ENCODE data around the gene KNDC1.

Gene KNDC1

DNA sequence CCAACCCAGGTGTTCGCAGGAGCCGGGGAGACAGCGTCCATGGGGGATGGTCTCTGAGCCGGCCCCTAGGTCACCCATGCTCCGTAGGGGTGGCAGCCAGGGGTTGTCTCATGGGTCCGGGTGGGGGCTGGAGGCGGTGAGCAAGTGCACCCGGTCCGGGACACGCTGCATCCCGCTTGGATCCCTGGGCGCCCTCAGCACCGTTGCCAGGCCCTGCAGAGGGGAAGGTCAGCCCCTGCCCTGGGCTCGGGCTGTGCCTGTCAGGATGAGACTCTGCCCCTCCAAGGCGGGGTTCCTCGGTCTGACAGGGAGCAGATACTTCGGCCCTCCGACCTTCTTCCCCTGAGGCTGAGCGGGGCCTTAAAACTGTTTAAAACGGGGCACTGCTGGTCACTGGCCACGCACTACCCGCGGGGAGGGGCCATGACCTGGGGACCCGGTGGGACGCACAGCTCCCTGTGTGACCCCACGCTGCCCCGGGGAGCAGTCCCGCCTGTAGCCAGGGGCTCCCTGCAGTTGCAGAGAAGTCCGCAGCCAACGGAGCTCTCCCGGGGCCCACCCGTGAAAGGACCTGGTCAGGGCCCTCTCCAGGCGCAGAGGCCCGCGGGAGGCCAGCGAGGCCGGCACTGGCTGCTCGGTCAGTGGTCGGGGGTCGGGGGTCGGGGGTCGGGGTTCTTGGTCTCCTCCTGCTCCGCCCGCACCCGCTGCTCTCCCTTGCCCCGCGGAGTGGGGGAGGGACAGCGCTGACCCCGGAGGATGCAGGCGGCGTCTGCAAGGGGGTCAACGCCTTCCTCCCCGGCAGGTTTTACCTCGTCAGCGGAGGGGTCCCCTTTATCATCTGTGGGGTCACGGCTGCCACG, 33.4 kb upstream of the KNDC1 start:
- H3K4me3 ChIP-seq (ENCODE audit: low read depth, low read length), result no peak overlapping the region
- in situ Hi-C loops (cut with HindIII; ENCODE audit: low sequenced_read_pairs), result no loop called here
- TF ChIP-seq CTCF (IDR thresholded peaks at IDR 0.05; ENCODE audit: low read depth, low read length), result no peak
- DNase-seq (ENCODE audit: low read depth, low spot score), result no peak

DNA sequence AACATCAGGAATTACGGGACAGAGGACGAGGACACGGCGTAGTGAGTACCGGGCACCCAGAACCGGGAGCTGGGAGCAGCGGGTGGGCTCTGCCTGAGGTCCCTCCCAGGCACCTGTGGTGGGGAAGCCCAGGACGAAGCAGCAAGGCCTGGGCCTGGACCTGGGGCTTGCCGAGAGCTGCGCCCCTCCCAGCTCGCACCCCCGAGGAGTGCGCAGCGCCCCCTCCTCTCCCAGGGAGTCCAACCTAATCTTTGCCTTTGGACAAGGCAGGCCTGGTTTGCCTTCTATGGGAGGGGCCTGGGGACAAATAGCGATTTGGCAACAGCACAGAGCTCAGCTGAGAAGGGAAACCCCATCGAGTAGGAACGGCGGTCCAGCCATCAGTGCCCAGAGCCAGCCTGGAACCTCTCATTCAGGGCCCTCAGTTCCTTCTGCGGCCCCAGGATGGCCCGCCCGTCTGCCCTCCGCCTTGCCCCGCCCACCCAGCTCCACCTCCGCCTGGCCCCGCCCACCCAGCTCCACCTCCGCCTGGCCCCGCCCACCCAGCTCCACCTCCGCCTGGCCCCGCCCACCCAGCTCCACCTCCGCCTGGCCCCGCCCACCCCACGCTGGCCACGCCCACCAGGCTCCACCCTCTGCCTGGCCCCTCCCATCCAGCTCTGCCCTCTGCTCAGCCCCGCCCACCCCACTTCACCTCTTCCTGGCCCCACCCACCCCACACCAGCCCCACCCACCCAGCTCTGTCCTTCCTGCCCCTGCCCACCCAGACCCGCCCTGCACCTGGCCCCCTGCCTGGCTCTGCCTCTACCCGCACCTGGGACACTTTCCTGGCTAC, 32.5 kb upstream of the KNDC1 start:
- no peak for TF ChIP-seq CTCF (IDR thresholded peaks at IDR 0.05; ENCODE audit: low read depth, low read length)
- in situ Hi-C loops (cut with HindIII; ENCODE audit: low sequenced_read_pairs), result no loop called here
- no peak overlapping the region for H3K4me3 ChIP-seq (ENCODE audit: low read depth, low read length)
- no peak for DNase-seq (ENCODE audit: low read depth, low spot score)

- in situ Hi-C loops (cut with HindIII; ENCODE audit: low sequenced_read_pairs), result no loop called here
- no peak overlapping the region for H3K4me3 ChIP-seq (ENCODE audit: low read depth, low read length)
- TF ChIP-seq CTCF (IDR thresholded peaks at IDR 0.05; ENCODE audit: low read depth, low read length), result no peak
- no peak for DNase-seq (ENCODE audit: low read depth, low spot score)
Observed at GRCh38 chr10:133128126-133129070, 31.6 kb upstream of the KNDC1 start.

DNA sequence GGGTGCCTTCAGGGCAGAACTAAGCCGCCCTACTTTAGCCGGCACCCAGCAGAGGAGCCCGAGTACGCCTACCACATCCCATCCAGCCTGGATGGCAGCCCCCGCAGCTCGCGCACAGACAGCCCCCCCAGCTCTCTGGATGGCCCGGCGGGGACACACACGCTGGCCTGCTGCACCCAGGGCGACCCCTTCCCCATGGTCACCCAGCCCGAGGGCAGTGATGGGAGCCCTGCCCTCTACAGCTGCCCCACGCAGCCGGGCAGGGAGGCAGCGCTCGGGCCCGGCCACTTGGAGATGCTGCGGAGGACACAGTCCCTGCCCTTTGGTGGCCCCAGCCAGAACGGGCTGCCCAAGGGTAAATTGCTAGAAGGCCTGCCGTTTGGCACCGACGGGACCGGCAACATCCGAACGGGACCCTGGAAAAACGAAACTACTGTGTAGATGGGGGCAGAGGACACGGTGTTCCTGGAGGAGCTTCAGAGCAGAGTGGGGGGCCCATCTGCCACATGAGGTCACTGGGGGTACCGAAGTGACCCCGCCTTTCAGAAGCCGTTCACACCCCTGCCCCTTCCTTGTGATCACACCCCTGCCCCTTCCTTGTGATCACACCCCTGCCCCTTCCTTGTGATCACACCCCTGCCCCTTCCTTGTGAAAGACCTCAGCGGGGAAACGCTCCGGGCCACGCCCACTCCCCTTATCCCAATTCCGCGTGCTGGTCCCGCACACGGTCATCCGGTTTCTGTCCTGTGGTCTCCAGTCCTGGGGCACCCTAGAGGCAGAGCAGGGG, 30.8 kb upstream of the KNDC1 start:
- no peak overlapping the region for H3K4me3 ChIP-seq (ENCODE audit: low read depth, low read length)
- no peak for TF ChIP-seq CTCF (IDR thresholded peaks at IDR 0.05; ENCODE audit: low read depth, low read length)
- in situ Hi-C loops (cut with HindIII; ENCODE audit: low sequenced_read_pairs), result no loop called here
- no peak for DNase-seq (ENCODE audit: low read depth, low spot score)

DNA sequence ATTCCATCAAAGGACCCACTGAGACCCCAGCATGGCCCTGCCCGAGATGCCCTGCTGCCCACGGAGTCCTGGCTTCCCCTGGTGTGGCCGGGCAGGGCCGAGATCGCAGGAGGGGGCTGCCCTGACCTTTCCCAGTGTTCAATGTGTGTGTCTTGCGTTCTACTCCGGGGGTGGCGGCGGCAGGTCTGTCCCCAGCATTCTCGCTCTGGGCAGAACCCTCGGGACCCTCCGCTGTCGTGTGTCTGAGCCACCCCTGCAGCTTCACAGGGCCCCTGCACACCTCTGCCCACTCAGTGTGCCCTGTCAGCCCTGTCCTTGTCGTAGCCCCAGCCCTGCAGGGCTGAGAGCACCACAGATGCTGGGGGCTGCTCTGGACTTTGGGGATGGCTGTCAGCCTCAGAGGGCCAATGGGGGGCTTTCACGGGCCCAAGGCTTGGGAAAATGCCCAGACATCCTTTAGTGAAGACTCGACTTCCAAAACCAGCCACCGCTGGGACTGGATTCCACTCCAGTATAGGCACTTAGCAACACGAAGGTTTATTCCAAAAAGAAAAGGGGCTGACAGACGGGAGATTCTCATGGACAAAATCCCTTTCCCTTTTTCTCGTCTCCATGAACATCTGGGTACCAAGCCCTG, 30.0 kb upstream of the KNDC1 start:
- no peak overlapping the region for H3K4me3 ChIP-seq (ENCODE audit: low read depth, low read length)
- in situ Hi-C loops (cut with HindIII; ENCODE audit: low sequenced_read_pairs), result no loop called here
- no peak for DNase-seq (ENCODE audit: low read depth, low spot score)
- TF ChIP-seq CTCF (IDR thresholded peaks at IDR 0.05; ENCODE audit: low read depth, low read length), result no peak
